HG02943 (cell line): Measurements from ENCODE around the gene TFF3.

Experiments
- ATAC-seq: cut with Tn5 transposase; IDR thresholded peaks from one replicate; pipeline ENCODE4 v1.9.1; 2021; ENCODE audit warnings: mild to moderate bottlenecking, low read depth, moderate library complexity; ENCODE audit not compliant: unreplicated experiment

TFF3 gene

GRCh38 chr21:42324896-42325295, 9.7 kb upstream of the TFF3 start:
- no peak for ATAC-seq

GRCh38 chr21:42321845-42322244, 6.6 kb upstream of the TFF3 start:
- ATAC-seq, result no peak

- ATAC-seq, result no peak
These were observed 6.0 kb upstream of the TFF3 start for GRCh38 chr21:42321231-42321630.

- ATAC-seq, result no peak
These were observed 5.6 kb upstream of the TFF3 start for GRCh38 chr21:42320791-42321190.

GRCh38 chr21:42319851-42320572, 4.8 kb upstream of the TFF3 start:
- ATAC-seq, result no peak

GRCh38 chr21:42319376-42319775, 4.2 kb upstream of the TFF3 start:
- ATAC-seq, result no peak

GRCh38 chr21:42317826-42318746, 2.9 kb upstream of the TFF3 start:
- no peak for ATAC-seq

- no peak for ATAC-seq
These were observed 2.1 kb upstream of the TFF3 start for GRCh38 chr21:42317341-42317741.

- no peak for ATAC-seq
These were observed 1.7 kb upstream of the TFF3 start for GRCh38 chr21:42316891-42317290.

GRCh38 chr21:42314616-42315295, 453 bp downstream of the TFF3 start:
- ATAC-seq, result no peak

- ATAC-seq, result no peak
These were observed 1.7 kb downstream of the TFF3 start for GRCh38 chr21:42313501-42313969.

- no peak for ATAC-seq
These were observed 2.5 kb downstream of the TFF3 start for GRCh38 chr21:42312626-42313104.

GRCh38 chr21:42311816-42312625, 3.2 kb downstream of the TFF3 start:
- ATAC-seq, result no peak

- ATAC-seq, result no peak
These were observed 4.0 kb downstream of the TFF3 start for GRCh38 chr21:42311160-42311559.

GRCh38 chr21:42310411-42311001, 4.7 kb downstream of the TFF3 start:
- ATAC-seq, result no peak

GRCh38 chr21:42309753-42310213, 5.4 kb downstream of the TFF3 start:
- no peak for ATAC-seq

GRCh38 chr21:42308914-42309752, 6.1 kb downstream of the TFF3 start:
- ATAC-seq, result no peak

- no peak for ATAC-seq
These were observed 6.9 kb downstream of the TFF3 start for GRCh38 chr21:42308161-42308913.
